Neural progenitor cell (in vitro differentiated cells): ENCODE results near the gene UPF3B. TPM values are rescaled to one million over a fixed set of nuclear protein-coding genes. Genes with fewer than 3 reads are reported as not detected.

Experiments
- DNase-seq: peaks from one replicate; pipeline ENCODE4 v3.0.0-alpha.2; 2016; ENCODE audit warnings: low spot score
- H2AFZ ChIP-seq: fragments of 200-600 bp; sonication (generic); replicated peaks from 2 replicates; pipeline ENCODE4 v1.6.1; 2016; ENCODE audit warnings: antibody characterized with exemption
- H3F3A ChIP-seq: fragments of 200-600 bp; sonication (generic); 2 replicates; pipeline ENCODE4 v1.6.1; 2016; ENCODE audit warnings: antibody characterized with exemption, low read depth
- H3K27ac ChIP-seq: fragments of 200-600 bp; sonication (generic); 2 replicates; pipeline ENCODE4 v1.5.1; 2016; ENCODE audit warnings: mild to moderate bottlenecking
- H3K27me3 ChIP-seq: fragments of 200-600 bp; sonication (generic); 2 replicates; pipeline ENCODE4 v1.6.1; 2016; ENCODE audit warnings: mild to moderate bottlenecking, moderate library complexity
- H3K36me3 ChIP-seq: fragments of 200-600 bp; sonication (generic); 2 replicates; pipeline ENCODE4 v1.5.1; 2016
- H3K4me1 ChIP-seq: fragments of 200-600 bp; sonication (generic); 2 replicates; pipeline ENCODE4 v1.6.1; 2016; ENCODE audit warnings: mixed run types
- H3K4me2 ChIP-seq: fragments of 200-600 bp; sonication (generic); 2 replicates; pipeline ENCODE4 v1.6.1; 2016
- H3K4me3 ChIP-seq: fragments of 200-600 bp; sonication (generic); 2 replicates; pipeline ENCODE4 v1.5.1; 2016
- H3K79me2 ChIP-seq: fragments of 200-600 bp; sonication (generic); 2 replicates; pipeline ENCODE4 v1.6.1; 2016; ENCODE audit warnings: low read depth
- H3K9ac ChIP-seq: fragments of 200-600 bp; sonication (generic); 2 replicates; pipeline ENCODE4 v1.6.1; 2016
- H3K9me3 ChIP-seq: fragments of 200-600 bp; sonication (generic); 2 replicates; pipeline ENCODE4 v1.5.1; 2016; ENCODE audit warnings: low read depth
- H4K20me1 ChIP-seq: fragments of 200-600 bp; sonication (generic); 2 replicates; pipeline ENCODE4 v1.6.1; 2016; ENCODE audit warnings: low read depth
- H3K27ac Mint-ChIP-seq: 3 replicates; pipeline ENCODE4 v1.8.0; 2021; ENCODE audit warnings: mixed read lengths
- H3K27me3 Mint-ChIP-seq: 2 replicates; pipeline ENCODE4 v1.8.0; 2022; ENCODE audit warnings: low read depth, mild to moderate bottlenecking, inconsistent platforms, moderate library complexity, mixed read lengths; ENCODE audit not compliant: insufficient read depth
- H3K36me3 Mint-ChIP-seq: 3 replicates; pipeline ENCODE4 v1.8.0; 2021; ENCODE audit warnings: mixed read lengths
- H3K4me1 Mint-ChIP-seq: 3 replicates; pipeline ENCODE4 v1.8.0; 2021; ENCODE audit warnings: mixed read lengths
- H3K4me3 Mint-ChIP-seq: 3 replicates; pipeline ENCODE4 v1.8.0; 2021; ENCODE audit warnings: mild to moderate bottlenecking, moderate library complexity, mixed read lengths
- H3K9me3 Mint-ChIP-seq: 3 replicates; pipeline ENCODE4 v1.8.0; 2020; ENCODE audit warnings: mixed read lengths
- EZH2 ChIP-seq: fragments of 200-600 bp; sonication (generic); IDR thresholded peaks from 2 replicates; pipeline ENCODE4 v1.6.1; 2017; ENCODE audit warnings: antibody characterized with exemption, mild to moderate bottlenecking, moderate library complexity
- EZH2phosphoT487 ChIP-seq: fragments of 200-600 bp; sonication (generic); IDR thresholded peaks from 2 replicates; pipeline ENCODE4 v1.6.1; 2017; ENCODE audit warnings: antibody characterized with exemption
- total RNA-seq: library from RNA; depleted of rRNA; stranded (reverse); fragments of >200 nt; gene quantifications from 2 replicates; pipeline ENCODE4 v1.2.3, GENCODE V29; 2015; ENCODE audit warnings: low replicate concordance
- TF ChIP-seq, protein P1 (sequence below): fragments of 200-600 bp; sonication (generic); IDR thresholded peaks from 2 replicates; pipeline ENCODE4 v1.5.1; 2017; ENCODE audit warnings: antibody characterized with exemption, mild to moderate bottlenecking

The UPF3B gene
- total RNA-seq, 1 donor from 2014 or later: 21.7 TPM

DNA sequence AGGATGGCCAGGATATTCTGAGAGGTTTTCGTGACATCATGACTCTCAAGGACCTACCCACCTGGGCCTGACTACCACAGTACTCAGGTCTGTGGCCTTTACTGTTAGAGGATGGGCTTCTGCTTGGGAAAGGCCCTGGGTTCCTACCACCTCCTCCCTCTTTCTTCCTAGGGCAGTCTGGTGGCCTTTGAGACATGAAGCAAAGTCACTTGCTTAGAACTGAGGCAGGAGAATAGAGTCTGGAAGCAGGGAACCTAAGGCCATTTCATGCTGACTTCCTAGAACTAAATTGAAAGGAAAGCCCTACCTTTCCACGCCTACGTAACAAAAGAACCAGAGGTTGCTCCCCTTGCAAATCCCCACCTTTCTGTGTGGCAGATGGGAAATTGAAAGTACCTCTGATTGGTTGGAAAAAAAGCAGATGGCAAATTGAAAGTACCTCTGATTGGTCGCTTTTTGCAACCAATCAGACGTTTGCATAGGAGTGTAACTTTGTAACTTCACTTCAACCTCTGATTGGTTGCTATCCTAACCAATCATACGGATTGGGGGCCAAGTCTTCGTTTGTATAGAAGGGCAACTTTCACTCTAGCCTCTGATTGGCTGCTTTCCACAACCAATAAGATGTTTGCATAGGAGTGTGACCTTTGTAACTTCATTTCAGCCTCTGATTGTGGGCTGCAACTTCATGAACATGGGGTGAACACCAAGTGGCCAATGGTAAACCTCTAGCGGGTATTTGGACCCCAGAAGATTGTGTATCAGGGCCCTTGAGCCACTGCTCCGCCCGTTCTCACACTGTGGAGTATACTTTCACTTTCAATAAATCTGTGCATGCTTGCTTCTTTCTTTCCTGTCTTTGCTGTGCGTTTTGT is 33.0 kb upstream of the UPF3B start:
- TF ChIP-seq EZH2 (no peak), EZH2phosphoT487 (no peak)
- TF ChIP-seq, protein P1, sequence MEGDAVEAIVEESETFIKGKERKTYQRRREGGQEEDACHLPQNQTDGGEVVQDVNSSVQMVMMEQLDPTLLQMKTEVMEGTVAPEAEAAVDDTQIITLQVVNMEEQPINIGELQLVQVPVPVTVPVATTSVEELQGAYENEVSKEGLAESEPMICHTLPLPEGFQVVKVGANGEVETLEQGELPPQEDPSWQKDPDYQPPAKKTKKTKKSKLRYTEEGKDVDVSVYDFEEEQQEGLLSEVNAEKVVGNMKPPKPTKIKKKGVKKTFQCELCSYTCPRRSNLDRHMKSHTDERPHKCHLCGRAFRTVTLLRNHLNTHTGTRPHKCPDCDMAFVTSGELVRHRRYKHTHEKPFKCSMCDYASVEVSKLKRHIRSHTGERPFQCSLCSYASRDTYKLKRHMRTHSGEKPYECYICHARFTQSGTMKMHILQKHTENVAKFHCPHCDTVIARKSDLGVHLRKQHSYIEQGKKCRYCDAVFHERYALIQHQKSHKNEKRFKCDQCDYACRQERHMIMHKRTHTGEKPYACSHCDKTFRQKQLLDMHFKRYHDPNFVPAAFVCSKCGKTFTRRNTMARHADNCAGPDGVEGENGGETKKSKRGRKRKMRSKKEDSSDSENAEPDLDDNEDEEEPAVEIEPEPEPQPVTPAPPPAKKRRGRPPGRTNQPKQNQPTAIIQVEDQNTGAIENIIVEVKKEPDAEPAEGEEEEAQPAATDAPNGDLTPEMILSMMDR: no peak
- H3K9me3 ChIP-seq: no peaks in the 10 kb centered on the region
- H3K27ac Mint-ChIP-seq: no peak overlapping the region
- no peak overlapping the region for H2AFZ ChIP-seq
- no peak overlapping the region for H3K27ac ChIP-seq
- H3K4me3 Mint-ChIP-seq: no peak overlapping the region
- H3K9me3 Mint-ChIP-seq: peaks cover 6% of the 10 kb centered on the region
- H3K79me2 ChIP-seq: no peaks in the 10 kb centered on the region
- peaks cover 8% of the 10 kb centered on the region for H3K27me3 Mint-ChIP-seq
- no peak overlapping the region for H3K9ac ChIP-seq
- no peaks in the 10 kb centered on the region for H3K4me1 Mint-ChIP-seq
- no peaks in the 10 kb centered on the region for H3K36me3 ChIP-seq
- H3K4me3 ChIP-seq: no peak overlapping the region
- DNase-seq: no peak
- H4K20me1 ChIP-seq: no peaks in the 10 kb centered on the region
- no peaks in the 10 kb centered on the region for H3K4me1 ChIP-seq
- H3K27me3 ChIP-seq: no peaks in the 10 kb centered on the region
- H3K36me3 Mint-ChIP-seq: no peaks in the 10 kb centered on the region
- no peaks in the 10 kb centered on the region for H3F3A ChIP-seq
- no peak overlapping the region for H3K4me2 ChIP-seq

DNA sequence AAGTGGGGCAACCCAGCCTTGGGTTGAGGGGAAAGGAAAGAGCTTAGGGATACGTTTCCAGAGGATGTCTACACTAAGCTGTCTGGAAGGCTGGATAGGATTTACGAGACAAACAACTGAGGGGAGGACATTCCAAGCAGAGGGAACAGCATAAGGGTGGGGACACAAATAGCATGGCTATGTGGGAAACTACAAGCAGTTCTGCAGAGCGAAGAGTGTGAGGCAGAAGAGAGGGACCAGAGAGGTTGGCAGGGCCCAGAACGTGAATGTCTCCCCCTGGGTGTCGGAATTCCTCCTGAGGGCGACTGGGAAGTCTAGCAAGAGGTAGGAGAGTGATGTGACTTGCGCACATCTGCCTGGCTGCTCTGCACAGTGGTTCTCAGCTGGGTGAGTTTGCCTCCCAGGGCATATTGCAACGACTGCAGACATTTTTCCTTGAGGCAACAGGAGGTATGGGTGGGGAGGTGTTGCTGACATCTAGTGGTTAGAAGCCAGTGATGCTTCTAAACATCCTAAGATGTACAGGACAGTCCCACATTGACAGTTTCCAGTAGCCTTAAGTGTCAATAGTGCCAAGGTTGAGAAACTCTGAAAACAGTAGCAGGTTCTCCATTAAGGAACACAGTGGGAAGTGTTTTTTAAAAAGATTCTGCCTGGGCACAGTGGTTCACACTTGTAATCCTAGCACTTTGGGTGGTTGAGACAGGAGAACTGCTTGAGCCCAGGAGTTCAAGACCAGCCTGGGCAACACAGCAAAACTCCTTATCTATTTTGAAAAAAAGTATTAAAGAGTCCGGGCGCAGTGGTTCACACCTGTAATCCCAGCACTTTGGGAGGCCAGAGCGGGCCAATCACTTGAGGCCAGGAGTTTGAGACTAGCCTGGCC is 28.0 kb upstream of the UPF3B start:
- Mint-ChIP-seq H3K9me3 (peaks cover 8% of the 10 kb centered on the region), H3K4me1 (no peaks in the 10 kb centered on the region), H3K27ac (no peak overlapping the region), H3K36me3 (peaks cover 2% of the 10 kb centered on the region), H3K4me3 (no peak overlapping the region), H3K27me3 (no peaks in the 10 kb centered on the region)
- TF ChIP-seq, protein P1: peak; percentile 54
- TF ChIP-seq EZH2phosphoT487: no peak
- TF ChIP-seq EZH2: no peak
- peak; percentile 52 for DNase-seq
- Histone ChIP-seq H3K79me2 (no peaks in the 10 kb centered on the region), H3K4me3 (no peak overlapping the region), H3K4me1 (no peaks in the 10 kb centered on the region), H3K36me3 (no peaks in the 10 kb centered on the region), H3K27me3 (no peaks in the 10 kb centered on the region), H3F3A (no peaks in the 10 kb centered on the region), H3K9ac (no peak overlapping the region), H4K20me1 (no peaks in the 10 kb centered on the region), H3K27ac (no peak overlapping the region), H2AFZ (no peak overlapping the region), H3K9me3 (no peaks in the 10 kb centered on the region), H3K4me2 (no peak overlapping the region)

DNA sequence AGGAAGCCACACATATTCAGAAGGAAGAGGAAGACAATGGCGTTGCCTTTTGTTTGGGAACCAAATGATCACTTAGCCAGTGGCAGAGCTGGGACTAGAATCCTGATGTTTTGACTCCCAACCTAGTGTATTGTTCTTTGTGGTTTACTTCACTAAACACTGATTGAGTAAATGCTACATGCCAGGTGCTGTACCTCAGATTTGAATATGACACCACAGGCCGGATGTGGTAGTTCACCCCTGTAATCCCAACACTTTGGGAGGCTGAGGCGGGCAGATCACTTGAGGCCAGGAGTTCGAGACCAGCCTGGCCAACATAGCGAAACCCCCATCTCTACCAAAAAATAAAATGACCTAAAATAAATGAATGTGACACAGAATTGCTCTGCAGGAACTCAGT is 27.3 kb upstream of the UPF3B start:
- Histone ChIP-seq H3F3A (no peaks in the 10 kb centered on the region), H3K4me2 (no peak overlapping the region), H3K4me1 (no peaks in the 10 kb centered on the region), H2AFZ (no peak overlapping the region), H3K9ac (no peak overlapping the region), H3K27me3 (no peaks in the 10 kb centered on the region), H3K36me3 (no peaks in the 10 kb centered on the region), H3K79me2 (no peaks in the 10 kb centered on the region), H3K27ac (no peak overlapping the region), H4K20me1 (no peaks in the 10 kb centered on the region), H3K4me3 (no peak overlapping the region), H3K9me3 (no peaks in the 10 kb centered on the region)
- DNase-seq: no peak
- Mint-ChIP-seq H3K27ac (no peak overlapping the region), H3K4me1 (no peaks in the 10 kb centered on the region), H3K4me3 (no peak overlapping the region), H3K9me3 (peaks cover 8% of the 10 kb centered on the region), H3K36me3 (peaks cover 2% of the 10 kb centered on the region), H3K27me3 (no peaks in the 10 kb centered on the region)
- TF ChIP-seq, protein P1: no peak
- TF ChIP-seq EZH2 (no peak), EZH2phosphoT487 (no peak)
